NCI-H1417 treated with DMSO at 0.1 percent for 48 hours (cell line): ENCODE measurements around the gene OTX1.
"Not testable (repeated sequence)": the region's sequence is repeated elsewhere in the genome, so short reads cannot be mapped to it uniquely, and the experiment has no call there.

Source experiments
- DNase-seq: peaks from one replicate; lab custom pipeline; 2025; lab: John Stamatoyannopoulos, UW

OTX1 gene

GRCh38 chr2:63050334-63051041 is at the start of gene OTX1:
Gene OTX1, plus strand, starts transcription at chr2:63050830. Its CDS starts 2,161 bp downstream, at chr2:63052991.
- peak; percentile 64 for DNase-seq

GRCh38 chr2:63001576-63001975 is 49.1 kb upstream of the OTX1 start:
- no peak for DNase-seq

- no peak for DNase-seq
These were observed 47.3 kb upstream of the OTX1 start for GRCh38 chr2:63003351-63003750.

GRCh38 chr2:63007813-63008458 is 42.7 kb upstream of the OTX1 start:
- DNase-seq = no peak

- no peak for DNase-seq
These were observed 41.8 kb upstream of the OTX1 start for GRCh38 chr2:63008838-63009237.

- no peak for DNase-seq
These were observed 41.1 kb upstream of the OTX1 start for GRCh38 chr2:63009490-63009889.

GRCh38 chr2:63012541-63012940 is 38.1 kb upstream of the OTX1 start:
- no peak for DNase-seq

GRCh38 chr2:63013438-63013837 is 37.2 kb upstream of the OTX1 start:
- no peak for DNase-seq

- DNase-seq = no peak
These were observed 35.2 kb upstream of the OTX1 start for GRCh38 chr2:63015389-63015788.

- DNase-seq = no peak
These were observed 32.2 kb upstream of the OTX1 start for GRCh38 chr2:63018439-63018838.

- DNase-seq = not testable (repeated sequence)
These were observed 30.9 kb upstream of the OTX1 start for GRCh38 chr2:63019686-63020085.

GRCh38 chr2:63023444-63023843 is 27.2 kb upstream of the OTX1 start:
- DNase-seq = no peak

GRCh38 chr2:63027220-63027619 is 23.4 kb upstream of the OTX1 start:
- no peak for DNase-seq

- no peak for DNase-seq
These were observed 21.6 kb upstream of the OTX1 start for GRCh38 chr2:63029058-63029457.

GRCh38 chr2:63034526-63034925 is 16.1 kb upstream of the OTX1 start:
- no peak for DNase-seq

GRCh38 chr2:63035169-63035568 is 15.5 kb upstream of the OTX1 start:
- no peak for DNase-seq

- no peak for DNase-seq
These were observed 15.0 kb upstream of the OTX1 start for GRCh38 chr2:63035660-63036059.

GRCh38 chr2:63038034-63038433 is 12.6 kb upstream of the OTX1 start:
- DNase-seq = no peak

- no peak for DNase-seq
These were observed 10.0 kb upstream of the OTX1 start for GRCh38 chr2:63040586-63040985.

GRCh38 chr2:63041592-63041991 is 9.0 kb upstream of the OTX1 start:
- DNase-seq = no peak

GRCh38 chr2:63044362-63045327 is 6.0 kb upstream of the OTX1 start:
- DNase-seq = no peak

GRCh38 chr2:63046552-63046951 is 4.1 kb upstream of the OTX1 start:
- DNase-seq = no peak

- no peak for DNase-seq
These were observed 3.7 kb upstream of the OTX1 start for GRCh38 chr2:63046961-63047320.
